Measurements from ENCODE around the gene PTPRH. TPM values are rescaled to one million over a fixed set of nuclear protein-coding genes. Genes with fewer than 3 reads are reported as not detected.

PTPRH gene
- total and polyA plus RNA-seq, 9 of the 15 experiments (the other 6 are each of a cell fraction or from before 2014, with no cell fraction given): 0.87 to 34.3 (median 22.7) TPM

DNA sequence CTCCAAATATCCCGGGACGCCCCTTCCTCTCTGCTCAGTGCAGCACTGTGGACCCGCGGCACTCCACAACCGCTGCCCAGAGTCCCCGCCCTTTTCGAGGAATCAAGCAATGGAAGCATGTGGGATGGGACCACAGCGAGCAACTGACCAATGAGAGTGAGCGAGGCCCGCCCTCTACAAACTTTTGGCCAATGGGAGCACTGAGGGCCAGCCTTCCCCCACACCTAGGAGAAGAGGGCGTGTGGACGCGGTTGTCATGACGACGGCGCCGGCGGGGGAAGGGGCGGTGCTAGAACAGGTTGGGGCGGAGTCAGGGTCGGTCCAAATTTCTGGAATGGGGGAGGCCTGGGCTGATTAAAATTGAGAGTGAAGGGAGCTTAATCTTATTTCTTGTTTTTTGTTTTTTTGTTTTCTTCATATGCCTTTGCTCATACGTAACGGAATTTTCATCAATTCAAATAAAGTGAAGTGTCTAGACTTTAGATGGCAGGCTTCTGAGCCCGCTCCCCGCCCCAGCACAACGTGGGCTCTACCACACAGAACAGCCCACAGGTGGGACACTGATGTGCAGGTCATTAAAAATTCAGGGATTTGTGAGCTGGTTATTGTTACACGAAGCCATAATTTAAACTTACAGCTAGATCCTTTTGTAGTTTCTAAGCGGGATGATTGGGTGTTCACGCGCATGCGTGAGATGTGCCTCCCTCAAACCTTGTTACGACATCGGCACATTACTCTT, 42.6 kb downstream of the PTPRH start, which contains the start of gene DNAAF3 (continued):
- TF ChIP-seq ZKSCAN8 (CRISPR knock-in tag; IDR thresholded peaks at IDR 0.05) (no peak), ZNF282 (CRISPR knock-in tag; IDR thresholded peaks at IDR 0.05) (no peak), E4F1 (CRISPR knock-in tag; IDR thresholded peaks at IDR 0.05; ENCODE audit: borderline replicate concordance) (no peak), ZNF133 (CRISPR knock-in tag; IDR thresholded peaks at IDR 0.05) (no peak), TCF7 (IDR thresholded peaks at IDR 0.05; ENCODE audit: borderline replicate concordance) (no peak), ZSCAN29 (IDR thresholded peaks at IDR 0.05) (no peak), HDAC1 (IDR thresholded peaks at IDR 0.05) (no peak), ZNF124 (CRISPR knock-in tag; IDR thresholded peaks at IDR 0.05) (no peak), CC2D1A (IDR thresholded peaks at IDR 0.05) (no peak), TAL1 (IDR thresholded peaks at IDR 0.05) (no peak), ARNT (IDR thresholded peaks at IDR 0.05) (peak in 1 of 2 experiments; percentile 45; a peak in 1 of 4 replicates), ILK (tag; IDR thresholded peaks at IDR 0.05; ENCODE audit: borderline replicate concordance, low read depth) (no peak), RBFOX2 (IDR thresholded peaks at IDR 0.05; ENCODE audit: low read depth, low read length) (no peak), ZNF695 (CRISPR knock-in tag; IDR thresholded peaks at IDR 0.05) (no peak), ELK1 (CRISPR knock-in tag; IDR thresholded peaks at IDR 0.05) (no peak), UBTF (IDR thresholded peaks at IDR 0.05; ENCODE audit: borderline replicate concordance in 1 of 2, low read depth in 2 of 2, low read length in 2 of 2) (no peak), USF2 (CRISPR knock-in tag; IDR thresholded peaks at IDR 0.05) (no peak)
- TF ChIP-seq, protein P1, sequence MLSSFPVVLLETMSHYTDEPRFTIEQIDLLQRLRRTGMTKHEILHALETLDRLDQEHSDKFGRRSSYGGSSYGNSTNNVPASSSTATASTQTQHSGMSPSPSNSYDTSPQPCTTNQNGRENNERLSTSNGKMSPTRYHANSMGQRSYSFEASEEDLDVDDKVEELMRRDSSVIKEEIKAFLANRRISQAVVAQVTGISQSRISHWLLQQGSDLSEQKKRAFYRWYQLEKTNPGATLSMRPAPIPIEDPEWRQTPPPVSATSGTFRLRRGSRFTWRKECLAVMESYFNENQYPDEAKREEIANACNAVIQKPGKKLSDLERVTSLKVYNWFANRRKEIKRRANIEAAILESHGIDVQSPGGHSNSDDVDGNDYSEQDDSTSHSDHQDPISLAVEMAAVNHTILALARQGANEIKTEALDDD (IDR thresholded peaks at IDR 0.05): no peak
- TF ChIP-seq, protein P2, sequence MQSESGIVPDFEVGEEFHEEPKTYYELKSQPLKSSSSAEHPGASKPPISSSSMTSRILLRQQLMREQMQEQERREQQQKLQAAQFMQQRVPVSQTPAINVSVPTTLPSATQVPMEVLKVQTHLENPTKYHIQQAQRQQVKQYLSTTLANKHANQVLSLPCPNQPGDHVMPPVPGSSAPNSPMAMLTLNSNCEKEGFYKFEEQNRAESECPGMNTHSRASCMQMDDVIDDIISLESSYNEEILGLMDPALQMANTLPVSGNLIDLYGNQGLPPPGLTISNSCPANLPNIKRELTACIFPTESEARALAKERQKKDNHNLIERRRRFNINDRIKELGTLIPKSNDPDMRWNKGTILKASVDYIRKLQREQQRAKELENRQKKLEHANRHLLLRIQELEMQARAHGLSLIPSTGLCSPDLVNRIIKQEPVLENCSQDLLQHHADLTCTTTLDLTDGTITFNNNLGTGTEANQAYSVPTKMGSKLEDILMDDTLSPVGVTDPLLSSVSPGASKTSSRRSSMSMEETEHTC (IDR thresholded peaks at IDR 0.05): no peak

Data from K562 (cell line).